T-helper 2 cell treated with Interferon-gamma antibody and Interleukin-4, amounts not matched to agents 5 μg/mL and 100 μg/mL, for 36 hours (primary cell): ENCODE results near the gene GJB4.
"Not testable (repeated sequence)": the region's sequence is repeated elsewhere in the genome, so short reads cannot be mapped to it uniquely, and the experiment has no call there.

Source experiments
- DNase-seq: peaks from one replicate; pipeline ENCODE4 v3.0.0; 2021; ENCODE audit warnings: low spot score
- H3K27ac Mint-ChIP-seq: one replicate; pipeline ENCODE4 v1.8.0; 2021; ENCODE audit warnings: mild to moderate bottlenecking, mixed read lengths
- H3K27me3 Mint-ChIP-seq: one replicate; pipeline ENCODE4 v1.8.0; 2021; ENCODE audit warnings: low read depth, mixed read lengths
- H3K36me3 Mint-ChIP-seq: one replicate; pipeline ENCODE4 v1.8.0; 2021; ENCODE audit warnings: low read depth, mixed read lengths
- H3K4me1 Mint-ChIP-seq: one replicate; pipeline ENCODE4 v1.8.0; 2021; ENCODE audit warnings: low read depth, mixed read lengths
- H3K4me3 Mint-ChIP-seq: one replicate; pipeline ENCODE4 v1.8.0; 2022; ENCODE audit warnings: mild to moderate bottlenecking, moderate library complexity, mixed read lengths
- H3K9me3 Mint-ChIP-seq: one replicate; pipeline ENCODE4 v1.8.0; 2021; ENCODE audit warnings: mixed read lengths

The GJB4 gene

DNA sequence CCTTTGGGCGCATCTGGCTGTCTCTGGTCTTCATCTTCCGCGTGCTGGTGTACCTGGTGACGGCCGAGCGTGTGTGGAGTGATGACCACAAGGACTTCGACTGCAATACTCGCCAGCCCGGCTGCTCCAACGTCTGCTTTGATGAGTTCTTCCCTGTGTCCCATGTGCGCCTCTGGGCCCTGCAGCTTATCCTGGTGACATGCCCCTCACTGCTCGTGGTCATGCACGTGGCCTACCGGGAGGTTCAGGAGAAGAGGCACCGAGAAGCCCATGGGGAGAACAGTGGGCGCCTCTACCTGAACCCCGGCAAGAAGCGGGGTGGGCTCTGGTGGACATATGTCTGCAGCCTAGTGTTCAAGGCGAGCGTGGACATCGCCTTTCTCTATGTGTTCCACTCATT is 2.2 kb upstream of the GJB4 start:
- DNase-seq: no peak
- Mint-ChIP-seq H3K9me3 (no peaks in the 10 kb centered on the region), H3K27ac (no peak overlapping the region), H3K4me3 (no peak overlapping the region), H3K36me3 (no peaks in the 10 kb centered on the region), H3K4me1 (no peaks in the 10 kb centered on the region), H3K27me3 (no peaks in the 10 kb centered on the region)

DNA sequence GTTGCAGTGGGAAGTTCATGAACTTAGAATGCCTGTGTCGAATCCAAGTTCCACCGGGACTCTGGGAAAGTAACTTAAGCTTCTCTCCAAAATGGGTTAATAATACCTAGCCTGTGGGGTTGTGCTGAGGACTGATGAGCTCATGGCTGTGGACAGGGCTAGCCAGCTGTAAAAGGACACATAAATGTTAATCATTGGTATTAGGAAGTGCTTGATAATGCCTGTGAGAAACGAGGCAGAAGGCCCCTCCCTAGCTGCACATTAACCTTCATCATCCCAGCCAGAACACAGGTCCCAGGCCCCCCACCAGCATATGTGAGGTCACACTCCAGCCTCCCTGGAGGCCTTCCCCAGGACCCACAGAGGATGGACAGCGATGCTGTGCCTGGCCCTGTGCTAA is 789 bp upstream of the GJB4 start:
- Mint-ChIP-seq H3K27ac (no peak overlapping the region), H3K36me3 (no peaks in the 10 kb centered on the region), H3K27me3 (no peaks in the 10 kb centered on the region)

DNA sequence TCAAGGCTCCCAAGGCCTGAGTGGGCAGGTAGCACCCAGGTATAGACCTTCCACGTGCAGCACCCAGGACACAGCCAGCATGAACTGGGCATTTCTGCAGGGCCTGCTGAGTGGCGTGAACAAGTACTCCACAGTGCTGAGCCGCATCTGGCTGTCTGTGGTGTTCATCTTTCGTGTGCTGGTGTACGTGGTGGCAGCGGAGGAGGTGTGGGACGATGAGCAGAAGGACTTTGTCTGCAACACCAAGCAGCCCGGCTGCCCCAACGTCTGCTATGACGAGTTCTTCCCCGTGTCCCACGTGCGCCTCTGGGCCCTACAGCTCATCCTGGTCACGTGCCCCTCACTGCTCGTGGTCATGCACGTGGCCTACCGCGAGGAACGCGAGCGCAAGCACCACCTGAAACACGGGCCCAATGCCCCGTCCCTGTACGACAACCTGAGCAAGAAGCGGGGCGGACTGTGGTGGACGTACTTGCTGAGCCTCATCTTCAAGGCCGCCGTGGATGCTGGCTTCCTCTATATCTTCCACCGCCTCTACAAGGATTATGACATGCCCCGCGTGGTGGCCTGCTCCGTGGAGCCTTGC is 1.7 kb downstream of the GJB4 start:
- Mint-ChIP-seq H3K4me3 (no peak overlapping the region), H3K36me3 (no peaks in the 10 kb centered on the region), H3K27me3 (no peaks in the 10 kb centered on the region), H3K27ac (no peak overlapping the region), H3K9me3 (no peaks in the 10 kb centered on the region), H3K4me1 (no peaks in the 10 kb centered on the region)
- no peak for DNase-seq

More for the DNA sequence above, 789 bp upstream of the GJB4 start:
- Mint-ChIP-seq H3K4me1 (no peaks in the 10 kb centered on the region), H3K9me3 (no peaks in the 10 kb centered on the region), H3K4me3 (no peak overlapping the region)
- no peak for DNase-seq

DNA sequence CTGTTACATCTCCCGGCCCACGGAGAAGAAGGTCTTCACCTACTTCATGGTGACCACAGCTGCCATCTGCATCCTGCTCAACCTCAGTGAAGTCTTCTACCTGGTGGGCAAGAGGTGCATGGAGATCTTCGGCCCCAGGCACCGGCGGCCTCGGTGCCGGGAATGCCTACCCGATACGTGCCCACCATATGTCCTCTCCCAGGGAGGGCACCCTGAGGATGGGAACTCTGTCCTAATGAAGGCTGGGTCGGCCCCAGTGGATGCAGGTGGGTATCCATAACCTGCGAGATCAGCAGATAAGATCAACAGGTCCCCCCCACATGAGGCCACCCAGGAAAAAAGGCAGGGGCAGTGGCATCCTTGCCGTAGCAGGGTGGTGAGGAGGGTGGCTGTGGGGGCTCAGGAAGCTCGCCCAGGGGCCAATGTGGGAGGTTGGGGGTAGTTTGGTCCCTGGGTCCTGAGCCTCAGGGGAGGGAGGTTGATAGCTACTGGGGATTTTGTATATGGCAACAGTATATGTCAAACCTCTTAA is 2.3 kb downstream of the GJB4 start:
- no peak overlapping the region for H3K4me3 Mint-ChIP-seq
- no peak overlapping the region for H3K27ac Mint-ChIP-seq
- no peaks in the 10 kb centered on the region for H3K36me3 Mint-ChIP-seq
- no peaks in the 10 kb centered on the region for H3K9me3 Mint-ChIP-seq
- no peaks in the 10 kb centered on the region for H3K4me1 Mint-ChIP-seq
- DNase-seq: no peak
- H3K27me3 Mint-ChIP-seq: no peaks in the 10 kb centered on the region

DNA sequence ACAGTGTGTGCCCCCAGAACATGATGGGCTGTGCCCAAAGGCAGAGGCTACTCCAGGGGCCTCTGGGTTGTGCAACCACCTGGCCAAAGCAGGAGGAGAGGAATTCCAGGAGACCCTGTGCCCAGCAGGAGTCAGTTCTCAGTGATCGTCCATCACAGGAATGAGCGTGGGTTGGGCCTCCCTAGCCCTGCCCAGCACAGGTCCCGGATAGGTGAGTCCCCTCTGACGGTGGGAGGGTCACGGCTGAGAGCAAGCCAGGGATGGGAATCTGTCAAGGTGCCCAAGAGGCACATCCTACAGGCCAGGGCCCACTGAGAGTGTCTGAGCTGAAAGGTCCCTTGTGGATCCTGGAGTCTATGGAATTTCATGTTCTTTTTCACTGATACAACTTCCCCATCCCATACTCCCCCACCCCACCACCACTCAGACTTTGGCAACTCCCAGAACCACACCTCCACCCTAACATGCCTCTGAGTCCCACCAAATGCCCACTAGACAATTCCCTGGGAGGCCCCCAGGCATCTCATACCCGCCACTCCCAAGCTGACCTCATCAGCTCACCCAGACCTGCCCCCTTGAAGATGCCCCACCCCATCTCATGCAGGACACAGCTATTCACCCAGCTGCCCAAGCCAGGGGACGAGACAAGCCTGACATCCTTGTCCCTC is 3.1 kb downstream of the GJB4 start:
- H3K4me1 Mint-ChIP-seq: no peaks in the 10 kb centered on the region
- H3K9me3 Mint-ChIP-seq: no peaks in the 10 kb centered on the region
- H3K4me3 Mint-ChIP-seq: no peak overlapping the region
- no peak overlapping the region for H3K27ac Mint-ChIP-seq
- no peaks in the 10 kb centered on the region for H3K36me3 Mint-ChIP-seq
- DNase-seq: no peak
- no peaks in the 10 kb centered on the region for H3K27me3 Mint-ChIP-seq

DNA sequence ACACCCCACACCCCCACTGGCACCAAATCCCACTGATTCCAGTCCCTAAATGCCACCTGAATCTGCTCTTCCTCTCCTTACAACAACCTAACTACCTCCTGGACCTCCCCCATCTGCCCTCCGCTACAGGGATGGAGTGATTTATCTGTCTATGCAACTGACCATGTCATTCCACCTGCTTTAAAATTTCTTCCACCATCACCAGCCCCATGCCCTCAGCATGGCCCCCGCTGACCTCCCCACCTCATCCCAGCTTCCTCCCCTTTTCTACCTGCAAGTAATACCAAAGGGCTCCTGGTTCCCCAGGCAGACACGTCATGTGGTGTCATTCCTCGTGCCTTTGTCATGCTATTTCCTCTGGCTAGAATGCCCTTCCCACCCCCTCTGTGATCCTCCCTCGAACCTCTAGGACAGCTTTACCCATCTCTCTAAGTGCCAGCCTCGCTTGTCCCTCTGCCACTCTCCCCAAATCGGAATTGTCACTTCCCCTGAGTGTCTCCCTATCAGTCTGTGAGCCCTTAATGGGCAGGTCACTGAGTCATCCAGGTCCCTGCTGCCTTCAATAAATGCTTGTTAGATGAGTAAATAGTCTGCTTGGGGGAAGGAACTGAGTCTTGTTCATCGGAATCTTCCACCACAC is 3.7 kb downstream of the GJB4 start:
- Mint-ChIP-seq H3K27ac (no peak overlapping the region), H3K4me3 (no peak overlapping the region), H3K36me3 (no peaks in the 10 kb centered on the region), H3K27me3 (no peaks in the 10 kb centered on the region), H3K4me1 (no peaks in the 10 kb centered on the region), H3K9me3 (no peaks in the 10 kb centered on the region)
- no peak for DNase-seq

DNA sequence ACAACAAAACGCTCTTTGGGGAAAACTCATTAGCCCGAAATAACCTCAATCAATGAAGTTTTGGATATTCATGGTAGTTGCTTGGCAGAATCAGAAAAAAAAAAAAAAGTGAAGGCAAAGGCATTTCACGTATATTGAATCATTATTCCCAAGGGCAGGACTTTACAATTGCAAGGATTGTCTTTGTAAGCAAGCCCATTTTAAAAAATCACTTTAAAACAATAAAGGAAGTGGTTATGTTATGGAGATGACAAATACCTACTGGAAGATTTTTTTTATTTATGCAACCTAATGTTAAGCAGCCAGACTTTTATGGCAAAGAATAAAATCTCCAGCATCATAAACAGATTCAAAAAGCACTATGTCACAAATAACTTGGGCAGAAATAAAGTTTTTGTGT is 9.3 kb downstream of the GJB4 start:
- DNase-seq: no peak
- Mint-ChIP-seq H3K27ac (no peak overlapping the region), H3K36me3 (no peaks in the 10 kb centered on the region), H3K9me3 (no peaks in the 10 kb centered on the region), H3K4me3 (no peak overlapping the region), H3K4me1 (no peaks in the 10 kb centered on the region), H3K27me3 (no peaks in the 10 kb centered on the region)

DNA sequence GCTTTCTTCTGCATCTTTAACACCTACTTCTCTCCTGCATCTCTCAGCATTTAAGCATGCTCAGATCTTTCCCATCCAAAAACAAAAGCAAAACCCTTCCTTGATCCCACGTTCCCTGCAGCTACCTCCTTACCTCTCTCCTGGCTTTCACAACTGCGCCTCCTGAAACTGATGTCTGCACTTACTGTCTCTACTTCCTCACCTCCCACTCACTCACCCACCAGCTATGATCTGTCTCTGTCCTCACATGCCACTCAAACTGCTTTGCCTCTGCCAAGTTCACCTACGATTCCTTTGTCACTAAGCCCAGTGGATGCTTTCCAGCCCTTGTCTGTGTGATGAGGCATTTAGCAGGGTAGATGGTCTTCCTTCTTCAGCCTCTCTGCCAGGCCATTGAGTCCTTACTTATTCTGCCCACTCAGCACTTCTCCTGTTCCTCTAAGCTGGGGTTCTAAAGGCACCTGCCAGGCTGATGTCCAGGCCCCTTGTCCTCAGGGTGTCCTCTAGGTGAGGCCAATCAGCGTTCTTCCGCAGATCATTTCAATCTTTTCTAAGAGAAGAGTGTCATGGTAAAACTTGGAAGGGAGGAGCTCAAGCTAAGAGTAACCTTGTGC is 11.5 kb downstream of the GJB4 start:
- H3K9me3 Mint-ChIP-seq: no peaks in the 10 kb centered on the region
- no peak for DNase-seq
- no peaks in the 10 kb centered on the region for H3K27me3 Mint-ChIP-seq
- no peaks in the 10 kb centered on the region for H3K36me3 Mint-ChIP-seq
- no peak overlapping the region for H3K4me3 Mint-ChIP-seq
- H3K27ac Mint-ChIP-seq: no peak overlapping the region
- H3K4me1 Mint-ChIP-seq: no peaks in the 10 kb centered on the region

DNA sequence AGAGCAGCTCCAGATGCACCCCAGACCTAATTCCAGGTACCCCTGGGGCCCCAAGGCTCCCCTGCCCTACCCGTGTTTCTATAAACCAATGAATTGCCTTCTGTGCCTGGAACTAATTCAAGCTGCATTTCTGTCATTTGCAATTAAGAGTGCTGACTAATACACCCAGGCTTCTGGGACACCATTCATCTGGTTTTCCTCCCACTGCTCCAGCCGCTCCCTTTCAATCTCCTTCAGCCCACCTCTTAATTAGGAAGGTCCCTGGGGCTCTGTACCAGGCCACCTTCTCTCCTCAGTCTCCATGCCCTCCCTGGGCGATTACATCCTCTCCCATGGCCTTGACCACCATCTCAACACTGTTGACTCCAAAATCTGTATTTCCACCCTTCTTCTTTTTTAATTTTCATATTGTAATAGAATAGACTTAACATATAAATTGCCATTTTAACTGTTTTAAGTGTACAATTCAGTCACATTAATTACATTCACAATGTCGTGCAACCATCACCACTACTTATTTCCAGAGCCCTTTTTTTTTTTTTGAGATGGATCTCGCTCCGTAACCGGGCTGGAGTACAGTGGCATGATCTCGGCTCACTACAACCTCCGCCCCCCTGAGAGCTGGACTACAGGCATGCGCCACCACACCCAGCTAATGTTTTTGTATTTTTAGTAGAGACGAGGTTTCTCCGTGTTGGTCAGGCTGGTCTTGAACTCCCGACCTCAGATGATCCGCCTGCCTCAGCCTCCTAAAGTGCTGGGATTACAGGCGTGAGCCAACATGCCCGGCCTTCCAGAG is 12.2 kb downstream of the GJB4 start:
- H3K27ac Mint-ChIP-seq: no peak overlapping the region
- no peaks in the 10 kb centered on the region for H3K9me3 Mint-ChIP-seq
- no peak for DNase-seq

DNA sequence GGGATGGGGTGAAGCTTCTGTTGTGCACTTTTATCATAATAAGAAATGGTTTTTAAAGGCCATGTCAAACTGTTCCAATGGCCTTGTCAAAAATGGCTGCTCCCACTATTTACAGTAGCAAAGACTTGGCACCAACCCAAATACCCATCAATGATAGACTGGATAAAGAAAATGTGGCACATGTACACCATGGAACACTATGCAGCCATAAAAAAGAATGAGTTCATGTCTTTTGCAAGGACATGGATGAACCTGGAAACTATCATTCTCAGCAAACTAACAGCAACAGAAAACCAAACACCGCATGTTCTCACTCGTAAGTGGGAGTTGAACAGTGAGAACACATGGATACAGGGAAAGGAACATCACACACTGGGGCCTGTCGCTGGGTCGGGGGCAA is 13.6 kb downstream of the GJB4 start:
- H3K27me3 Mint-ChIP-seq, H3K9me3 Mint-ChIP-seq, H3K4me3 Mint-ChIP-seq: not testable (repeated sequence)

More for the DNA sequence above, 12.2 kb downstream of the GJB4 start:
- Mint-ChIP-seq H3K4me1 (no peaks in the 10 kb centered on the region), H3K4me3 (no peak overlapping the region), H3K27me3 (no peaks in the 10 kb centered on the region), H3K36me3 (no peaks in the 10 kb centered on the region)

DNA sequence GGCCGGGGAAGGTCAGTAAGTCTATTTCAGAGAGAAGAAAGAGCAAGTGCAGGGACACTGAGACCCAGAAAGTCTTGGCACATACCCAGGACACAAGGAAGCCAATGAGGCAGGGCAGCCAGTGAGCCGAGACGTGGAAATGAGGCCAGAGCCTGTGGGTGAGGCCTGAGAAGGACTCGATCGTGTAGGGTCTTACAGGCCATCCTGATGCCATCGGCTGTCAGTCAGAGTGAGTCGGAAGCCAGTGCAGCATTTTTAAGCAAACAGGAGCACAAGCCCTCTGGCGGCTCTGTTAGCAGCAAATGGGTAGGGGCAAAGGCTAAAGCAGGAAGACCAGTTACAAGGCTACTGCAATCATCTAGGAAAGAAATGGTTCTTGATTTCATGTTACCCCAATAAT is 15.4 kb downstream of the GJB4 start:
- no peak overlapping the region for H3K27ac Mint-ChIP-seq

More for the DNA sequence above, 13.6 kb downstream of the GJB4 start:
- not testable (repeated sequence) for DNase-seq, H3K4me1 Mint-ChIP-seq, H3K36me3 Mint-ChIP-seq, H3K27ac Mint-ChIP-seq

DNA sequence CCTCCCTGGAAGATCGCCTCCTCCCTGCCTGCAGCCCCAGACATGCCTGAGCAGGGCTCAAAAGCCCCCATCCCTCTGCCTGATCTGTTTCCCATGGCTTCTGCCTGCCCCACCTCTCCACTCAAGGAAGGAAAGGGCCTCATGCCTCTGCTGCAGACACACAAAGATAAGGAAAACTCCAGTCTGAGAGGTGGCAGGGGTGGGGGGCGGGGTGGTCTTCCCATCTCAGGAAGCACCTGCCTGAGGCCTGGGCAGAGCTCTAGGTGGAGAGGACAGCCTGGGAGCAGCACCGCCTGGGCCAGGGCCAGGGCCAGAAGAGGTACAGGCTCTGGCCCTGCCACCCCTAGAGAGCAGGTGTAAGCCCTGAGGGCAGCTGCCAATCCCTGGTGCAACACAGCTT is 17.4 kb downstream of the GJB4 start:
- Mint-ChIP-seq H3K4me3 (no peak overlapping the region), H3K27me3 (peaks cover 28% of the 10 kb centered on the region), H3K9me3 (no peaks in the 10 kb centered on the region), H3K27ac (no peak overlapping the region), H3K36me3 (no peaks in the 10 kb centered on the region), H3K4me1 (no peaks in the 10 kb centered on the region)
- no peak for DNase-seq

More for the DNA sequence above, 15.4 kb downstream of the GJB4 start:
- no peak for DNase-seq
- H3K36me3 Mint-ChIP-seq: no peaks in the 10 kb centered on the region
- no peaks in the 10 kb centered on the region for H3K9me3 Mint-ChIP-seq
- no peak overlapping the region for H3K4me3 Mint-ChIP-seq
- no peaks in the 10 kb centered on the region for H3K4me1 Mint-ChIP-seq
- H3K27me3 Mint-ChIP-seq: peaks cover 18% of the 10 kb centered on the region

DNA sequence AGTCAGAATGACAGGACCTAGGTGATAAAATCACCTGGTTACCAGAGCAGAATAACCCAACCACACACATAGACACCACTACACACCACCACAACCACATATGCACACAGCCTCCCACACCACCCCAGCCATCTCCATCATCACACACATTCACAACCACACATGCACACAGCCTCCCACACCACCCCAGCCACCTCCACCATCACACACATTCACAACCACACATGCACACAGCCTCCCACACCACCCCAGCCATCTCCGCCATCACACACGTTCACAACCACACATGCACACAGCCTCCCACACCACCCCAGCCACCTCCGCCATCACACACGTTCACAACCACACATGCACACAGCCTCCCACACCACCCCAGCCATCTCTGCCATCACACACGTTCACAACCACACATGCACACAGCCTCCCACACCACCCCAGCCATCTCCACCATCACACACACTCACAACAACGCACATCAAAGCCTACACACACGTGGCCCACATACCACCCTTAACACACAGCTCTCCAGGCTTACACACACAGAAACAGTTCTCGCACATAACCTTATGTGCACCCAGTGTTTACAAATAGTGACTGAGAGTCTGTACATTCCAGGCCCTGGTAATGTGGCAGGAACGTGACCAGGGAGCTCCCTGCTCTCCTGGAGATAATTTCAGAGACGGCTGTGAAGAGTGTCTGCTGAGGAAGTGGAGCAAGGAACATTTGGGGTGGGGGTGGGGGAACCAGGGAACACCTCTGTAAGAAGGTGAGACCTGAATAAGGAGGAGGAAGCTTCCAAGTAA is 18.2 kb downstream of the GJB4 start:
- DNase-seq: no peak
- Mint-ChIP-seq H3K9me3 (no peaks in the 10 kb centered on the region), H3K27me3 (peaks cover 35% of the 10 kb centered on the region), H3K36me3 (no peaks in the 10 kb centered on the region), H3K4me3 (no peak overlapping the region), H3K27ac (no peak overlapping the region), H3K4me1 (no peaks in the 10 kb centered on the region)
